Measurements from ENCODE around the gene CACNG7. TPM values are rescaled to one million over a fixed set of nuclear protein-coding genes. Genes with fewer than 3 reads are reported as not detected.

Gene CACNG7
- not detected for total RNA-seq

- Histone ChIP-seq H3K27ac (no peak within 1 kb of the TSS), H3K4me3 (peak within 1 kb of the TSS in 1 of 2 donors; percentile 15), H3K9me3 (no peaks in the 10 kb centered on the region), H3K36me3 (no peaks in the 10 kb centered on the region), H3K27me3 (peaks cover 20 to 45% of the 10 kb centered on the region in 2 donors), H3K4me1 (peaks cover 0 to 31% of the 10 kb centered on the region in 2 donors)
- TF ChIP-seq CTCF (IDR thresholded peaks at IDR 0.05) = no peak
- no peak for DNase-seq (ENCODE audit: low spot score)
Measured at GRCh38 chr19:53908935-53909415, at the start of gene CACNG7. TSS of gene CACNG7 (plus strand) at chr19:53909278. CDS start at chr19:53912832, 3,554 bp downstream.

- no peak overlapping the region for H3K4me3 ChIP-seq
- peaks cover 0 to 22% of the 10 kb centered on the region in 2 donors for H3K4me1 ChIP-seq
- TF ChIP-seq CTCF (IDR thresholded peaks at IDR 0.05) = no peak
- H3K36me3 ChIP-seq = no peaks in the 10 kb centered on the region
- DNase-seq (ENCODE audit: low spot score) = no peak
- no peak overlapping the region for H3K27ac ChIP-seq
- H3K27me3 ChIP-seq = no peaks in the 10 kb centered on the region
- no peaks in the 10 kb centered on the region for H3K9me3 ChIP-seq
Measured at GRCh38 chr19:53864308-53864836, 44.7 kb upstream of the CACNG7 start.

- no peaks in the 10 kb centered on the region for H3K27me3 ChIP-seq
- DNase-seq (ENCODE audit: low spot score) = no peak
- no peak for TF ChIP-seq CTCF (IDR thresholded peaks at IDR 0.05)
- peak overlapping the region in 1 of 2 donors; percentile 85 for H3K4me3 ChIP-seq
- no peaks in the 10 kb centered on the region for H3K36me3 ChIP-seq
- H3K27ac ChIP-seq = peak overlapping the region; percentile 97
- peaks cover 0 to 32% of the 10 kb centered on the region in 2 donors for H3K4me1 ChIP-seq
- no peaks in the 10 kb centered on the region for H3K9me3 ChIP-seq
Measured at GRCh38 chr19:53865523-53865917, 43.6 kb upstream of the CACNG7 start.

GRCh38 chr19:53865918-53866864 lies 42.9 kb upstream of the CACNG7 start:
- DNase-seq (ENCODE audit: low spot score) = peak; percentile 84
- TF ChIP-seq CTCF (IDR thresholded peaks at IDR 0.05) = peak in 1 of 2 donors; percentile 24
- peaks cover 0 to 38% of the 10 kb centered on the region in 2 donors for H3K4me1 ChIP-seq

GRCh38 chr19:53866865-53867224 lies 42.2 kb upstream of the CACNG7 start:
- DNase-seq (ENCODE audit: low spot score) = no peak
- Histone ChIP-seq H3K4me3 (peak overlapping the region; percentile 85 to 87), H3K9me3 (no peaks in the 10 kb centered on the region), H3K4me1 (peaks cover 0 to 45% of the 10 kb centered on the region in 2 donors), H3K27me3 (no peaks in the 10 kb centered on the region), H3K27ac (peak overlapping the region; percentile 97), H3K36me3 (peaks cover under 1% of the 10 kb centered on the region)
- no peak for TF ChIP-seq CTCF (IDR thresholded peaks at IDR 0.05)

More at GRCh38 chr19:53865918-53866864, 42.9 kb upstream of the CACNG7 start:
- no peaks in the 10 kb centered on the region for H3K9me3 ChIP-seq
- H3K4me3 ChIP-seq = peak overlapping the region; percentile 85 to 87
- H3K27me3 ChIP-seq = no peaks in the 10 kb centered on the region
- no peaks in the 10 kb centered on the region for H3K36me3 ChIP-seq
- H3K27ac ChIP-seq = peak overlapping the region; percentile 97
